Hepatocyte (in vitro differentiated cells): ENCODE results near the gene CHAD. TPM values are rescaled to one million over a fixed set of nuclear protein-coding genes. Genes with fewer than 3 reads are reported as not detected.

Experiments
- DNase-seq: peaks from one replicate; pipeline ENCODE4 v3.0.0-alpha.2; 2016; ENCODE audit warnings: low spot score
- H2AFZ ChIP-seq: fragments of 200-600 bp; sonication (generic); 2 replicates; pipeline ENCODE4 v1.6.0; 2016; ENCODE audit warnings: antibody characterized with exemption, mild to moderate bottlenecking
- H3K27ac ChIP-seq: fragments of 200-600 bp; sonication (generic); 2 replicates; pipeline ENCODE4 v1.5.1; 2016; ENCODE audit warnings: mild to moderate bottlenecking
- H3K27me3 ChIP-seq: fragments of 200-600 bp; sonication (generic); 2 replicates; pipeline ENCODE4 v1.6.1; 2016
- H3K36me3 ChIP-seq: fragments of 200-600 bp; sonication (generic); replicated peaks from 2 replicates; pipeline ENCODE4 v1.5.1; 2016; ENCODE audit warnings: low read depth; ENCODE audit not compliant: insufficient read depth
- H3K4me1 ChIP-seq: fragments of 200-600 bp; sonication (generic); 2 replicates; pipeline ENCODE4 v1.5.1; 2016; ENCODE audit warnings: mild to moderate bottlenecking, moderate library complexity; ENCODE audit not compliant: insufficient read depth
- H3K4me2 ChIP-seq: fragments of 200-600 bp; sonication (generic); 2 replicates; pipeline ENCODE4 v1.6.0; 2016
- H3K4me3 ChIP-seq: fragments of 200-600 bp; sonication (generic); 2 replicates; pipeline ENCODE4 v1.5.1; 2016; ENCODE audit warnings: mild to moderate bottlenecking
- H3K79me2 ChIP-seq: fragments of 200-600 bp; sonication (generic); 2 replicates; pipeline ENCODE4 v1.6.0; 2017; ENCODE audit warnings: mild to moderate bottlenecking
- H3K9me2 ChIP-seq: fragments of 200-600 bp; sonication (generic); replicated peaks from 2 replicates; pipeline ENCODE4 v1.6.0; 2017; ENCODE audit warnings: mild to moderate bottlenecking; ENCODE audit not compliant: insufficient read depth
- H3K9me3 ChIP-seq: fragments of 200-600 bp; sonication (generic); 2 replicates; pipeline ENCODE4 v1.5.1; 2016; ENCODE audit warnings: low read depth, mild to moderate bottlenecking
- H4K20me1 ChIP-seq: fragments of 200-600 bp; sonication (generic); 2 replicates; pipeline ENCODE4 v1.6.0; 2016; ENCODE audit warnings: mild to moderate bottlenecking; ENCODE audit not compliant: insufficient read depth, poor library complexity, severe bottlenecking
- CTCF ChIP-seq: fragments of 200-600 bp; sonication (generic); IDR thresholded peaks from 2 replicates; pipeline ENCODE4 v1.5.1; 2016; ENCODE audit warnings: antibody characterized with exemption, mild to moderate bottlenecking; ENCODE audit not compliant: poor library complexity
- EZH2 ChIP-seq: fragments of 200-600 bp; sonication (generic); IDR thresholded peaks from 2 replicates; pipeline ENCODE4 v1.6.1; 2016; ENCODE audit warnings: antibody characterized with exemption, mild to moderate bottlenecking, borderline replicate concordance
- EZH2phosphoT487 ChIP-seq: fragments of 200-600 bp; sonication (generic); IDR thresholded peaks from one replicate; pipeline ENCODE4 v1.6.1; 2018; ENCODE audit warnings: antibody characterized with exemption, mild to moderate bottlenecking, low read depth, moderate library complexity; ENCODE audit not compliant: unreplicated experiment, severe bottlenecking
- WGBS: methylation state at CpG from one replicate; pipeline ENCODE4 v1.1.6; 2016; ENCODE audit warnings: low lambda C conversion rate; ENCODE audit errors: missing lambda C conversion rate; 5-methylcytosine and 5-hydroxymethylcytosine counted together
- polyA plus RNA-seq: library from polyadenylated mRNA; unstranded; fragments of >200 nt; fragmentation: Nextera tagmentation; extraction: Ambion mirVana; gene quantifications from 2 replicates; pipeline ENCODE4 v1.2.1, GENCODE V29; 2016
- total RNA-seq: library from RNA; depleted of rRNA; stranded (reverse); fragments of >200 nt; gene quantifications from 2 replicates; pipeline ENCODE4 v1.2.3, GENCODE V29; 2014

CHAD gene
- total and polyA plus RNA-seq, 2 experiments from 2014 or later, result 0.20 to 1.8 TPM

- H3K36me3 ChIP-seq, result no peaks in the 10 kb centered on the region
- no peak overlapping the region for H3K4me3 ChIP-seq
- H3K79me2 ChIP-seq, result peaks cover 22% of the 10 kb centered on the region
- H2AFZ ChIP-seq, result no peak overlapping the region
- peak overlapping the region; percentile 10 for H3K27ac ChIP-seq
- no peaks in the 10 kb centered on the region for H3K9me3 ChIP-seq
- TF ChIP-seq EZH2phosphoT487 (no peak), CTCF (no peak), EZH2 (no peak)
- DNase-seq, result peak; percentile 70
- H3K4me1 ChIP-seq, result peaks cover 33% of the 10 kb centered on the region
- H4K20me1 ChIP-seq, result no peaks in the 10 kb centered on the region
- no peaks in the 10 kb centered on the region for H3K27me3 ChIP-seq
- WGBS, result 84% methylated on average over 7 of the region's 7 CpGs
- no peak overlapping the region for H3K4me2 ChIP-seq
- H3K9me2 ChIP-seq, result no peaks in the 10 kb centered on the region
Observed at GRCh38 chr17:50447870-50448595, 20.6 kb downstream of the CHAD start.

- Histone ChIP-seq H3K4me3 (no peak overlapping the region), H4K20me1 (no peaks in the 10 kb centered on the region), H3K9me2 (no peaks in the 10 kb centered on the region), H3K27ac (peak overlapping the region; percentile 38), H3K4me2 (peak overlapping the region; percentile 18), H3K27me3 (no peaks in the 10 kb centered on the region), H3K4me1 (peaks cover 43% of the 10 kb centered on the region), H2AFZ (no peak overlapping the region), H3K9me3 (no peaks in the 10 kb centered on the region), H3K79me2 (peaks cover 33% of the 10 kb centered on the region), H3K36me3 (no peaks in the 10 kb centered on the region)
- TF ChIP-seq EZH2 (no peak), CTCF (no peak)
- WGBS, result 44% methylated on average over 1 of the region's 1 CpG
- DNase-seq, result no peak
Observed at GRCh38 chr17:50445730-50446325, 22.9 kb downstream of the CHAD start.

- peaks cover 51% of the 10 kb centered on the region for H3K4me1 ChIP-seq
- 80% methylated on average over 6 of the region's 6 CpGs for WGBS
Observed at GRCh38 chr17:50444841-50445715, 23.6 kb downstream of the CHAD start.

More at GRCh38 chr17:50444841-50445715, 23.6 kb downstream of the CHAD start:
- H3K9me3 ChIP-seq, result no peaks in the 10 kb centered on the region
- no peaks in the 10 kb centered on the region for H3K27me3 ChIP-seq
- H3K4me3 ChIP-seq, result no peak overlapping the region
- no peak overlapping the region for H3K27ac ChIP-seq
- no peak overlapping the region for H3K4me2 ChIP-seq
- H3K9me2 ChIP-seq, result no peaks in the 10 kb centered on the region
- no peak for DNase-seq
- TF ChIP-seq CTCF (no peak), EZH2 (no peak), EZH2phosphoT487 (no peak)
- no peaks in the 10 kb centered on the region for H4K20me1 ChIP-seq
- H3K36me3 ChIP-seq, result no peaks in the 10 kb centered on the region
- peaks cover 36% of the 10 kb centered on the region for H3K79me2 ChIP-seq
- no peak overlapping the region for H2AFZ ChIP-seq
